GM12864 (cell line): Measurements from ENCODE around the gene SSX2IP.

Experiments
- DNase-seq: peaks from one replicate; pipeline ENCODE4 v3.0.0-alpha.2; 2011; ENCODE audit warnings: low read depth
- H3K4me3 ChIP-seq: 2 replicates; pipeline ENCODE4 v1.5.1; 2011; ENCODE audit warnings: mild to moderate bottlenecking, low read depth, low read length, control low read depth
- CTCF ChIP-seq: IDR thresholded peaks from 2 replicates; pipeline ENCODE4 v1.5.1; 2011; ENCODE audit warnings: low read depth, mild to moderate bottlenecking, moderate library complexity, low read length, control low read depth, inconsistent platforms; ENCODE audit errors: missing control alignments

The SSX2IP gene

GRCh38 chr1:84620720-84621313 lies 69.4 kb downstream of the SSX2IP start:
- DNase-seq = peak; percentile 55
- TF ChIP-seq CTCF = peak; percentile 85
- peak overlapping the region; percentile 74 for H3K4me3 ChIP-seq

DNA sequence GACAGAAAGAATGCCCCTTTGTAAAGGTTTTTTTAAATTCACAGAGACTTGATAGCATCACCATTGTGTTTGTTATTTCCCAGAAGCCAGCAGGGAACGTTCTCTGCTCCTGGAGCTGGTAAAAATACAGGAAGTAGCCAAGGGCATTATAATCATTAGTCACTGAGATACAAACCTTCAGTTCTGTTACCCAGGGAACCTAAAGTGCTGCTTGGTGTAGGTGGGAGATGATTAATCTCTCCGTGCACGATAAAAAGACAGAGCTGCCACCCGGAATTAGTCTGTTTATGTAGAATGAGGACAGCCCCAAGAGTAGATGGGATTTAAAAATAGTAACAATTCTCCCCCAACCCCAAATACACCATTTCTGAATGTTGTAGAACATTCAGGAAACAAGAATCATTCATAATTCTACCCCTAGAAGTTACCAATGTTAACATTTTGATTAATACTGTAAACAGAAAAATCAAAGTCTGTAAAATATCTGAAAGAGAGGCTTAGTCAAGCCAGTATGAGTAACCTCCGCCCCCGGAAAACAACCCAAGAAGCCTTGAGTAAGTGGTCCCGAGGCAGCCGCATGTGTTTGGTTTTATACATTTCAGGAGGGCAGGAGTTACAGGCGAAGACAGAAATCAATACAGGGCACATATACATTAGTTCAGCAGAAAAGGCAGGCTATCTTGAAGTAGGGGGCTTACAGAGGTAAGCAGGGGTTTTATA lies 70.7 kb downstream of the SSX2IP start:
- no peak overlapping the region for H3K4me3 ChIP-seq
- no peak for DNase-seq
- TF ChIP-seq CTCF = no peak

GRCh38 chr1:84617349-84617748 lies 72.9 kb downstream of the SSX2IP start:
- no peak for TF ChIP-seq CTCF
- DNase-seq = no peak
- H3K4me3 ChIP-seq = no peak overlapping the region

DNA sequence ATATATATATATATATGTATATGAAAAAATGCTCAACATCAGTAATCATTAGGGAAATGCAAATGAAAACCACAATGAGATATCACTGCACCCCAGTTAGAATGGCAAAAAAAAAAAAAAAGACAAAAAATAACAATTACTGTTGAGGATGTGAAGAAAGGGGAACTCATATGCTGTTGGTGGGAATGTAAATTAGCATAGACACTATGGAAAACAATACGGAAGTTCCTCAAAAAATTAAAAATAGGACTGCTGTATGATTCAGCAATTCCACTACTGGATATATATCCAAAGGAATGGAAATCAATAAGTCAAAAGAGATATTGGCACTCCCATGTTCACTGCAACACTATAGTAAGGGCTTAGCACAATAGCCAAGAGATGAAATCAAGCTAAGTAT lies 74.5 kb downstream of the SSX2IP start:
- no peak for DNase-seq
- no peak overlapping the region for H3K4me3 ChIP-seq
- TF ChIP-seq CTCF = no peak

GRCh38 chr1:84613887-84614286 lies 76.4 kb downstream of the SSX2IP start:
- no peak overlapping the region for H3K4me3 ChIP-seq
- no peak for DNase-seq
- no peak for TF ChIP-seq CTCF

DNA sequence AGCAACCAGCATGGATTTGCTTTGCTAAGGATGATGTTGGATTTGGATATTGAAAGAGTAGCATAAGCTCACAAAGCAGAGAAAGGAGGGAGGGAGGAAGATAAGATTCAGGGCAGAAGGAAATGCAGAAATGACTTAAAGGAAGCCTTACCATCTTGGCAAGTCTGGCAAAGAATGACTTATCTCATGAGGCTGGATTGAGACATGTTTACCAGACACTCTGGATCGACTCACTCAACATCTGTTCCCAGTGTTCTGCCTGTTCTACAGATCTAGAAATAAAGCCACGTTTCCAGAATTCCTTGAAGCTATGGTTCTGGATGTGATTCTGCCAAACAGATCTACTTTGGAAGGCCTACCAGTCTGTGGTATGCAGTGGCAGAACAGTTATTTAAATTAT lies 77.2 kb downstream of the SSX2IP start:
- TF ChIP-seq CTCF = no peak
- H3K4me3 ChIP-seq = no peak overlapping the region
- DNase-seq = no peak

DNA sequence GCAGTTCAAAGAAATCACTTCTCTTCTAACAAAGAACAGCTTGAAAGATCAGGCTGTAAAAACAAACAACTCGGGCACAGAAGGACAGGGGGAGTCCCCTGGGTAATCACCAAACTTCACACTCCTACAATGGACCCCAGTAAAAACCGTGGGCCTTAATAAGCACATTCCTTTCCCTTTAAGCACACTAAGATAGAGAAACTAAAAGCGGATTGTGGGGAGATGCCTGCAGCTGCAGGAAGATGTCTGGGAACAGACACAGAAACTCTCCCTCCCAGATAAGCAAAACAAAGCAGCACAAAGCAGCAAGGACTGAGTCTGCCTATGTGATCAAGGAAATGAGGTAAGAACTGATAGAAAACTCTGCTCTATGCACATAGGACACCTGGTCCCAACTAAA lies 78.5 kb downstream of the SSX2IP start:
- no peak for TF ChIP-seq CTCF
- no peak for DNase-seq
- no peak overlapping the region for H3K4me3 ChIP-seq
